Neural progenitor cell (in vitro differentiated cells): Measurements from ENCODE around the gene OXSR1.

ENCODE experiments used
- CTCF ChIP-seq: fragments of 200-600 bp; sonication (generic); IDR thresholded peaks from 2 replicates; pipeline ENCODE4 v1.5.1; 2017; ENCODE audit warnings: antibody characterized with exemption, mild to moderate bottlenecking
- EZH2 ChIP-seq: fragments of 200-600 bp; sonication (generic); IDR thresholded peaks from 2 replicates; pipeline ENCODE4 v1.6.1; 2017; ENCODE audit warnings: antibody characterized with exemption, mild to moderate bottlenecking, moderate library complexity

- no peak for TF ChIP-seq CTCF
- no peak for TF ChIP-seq EZH2
These were observed 21.8 kb upstream of the OXSR1 start for GRCh38 chr3:38143511-38143910.
